ENCODE data around the gene FGGY.
"Not testable (repeated sequence)": the region's sequence is repeated elsewhere in the genome, so short reads cannot be mapped to it uniquely, and the experiment has no call there.

DNA sequence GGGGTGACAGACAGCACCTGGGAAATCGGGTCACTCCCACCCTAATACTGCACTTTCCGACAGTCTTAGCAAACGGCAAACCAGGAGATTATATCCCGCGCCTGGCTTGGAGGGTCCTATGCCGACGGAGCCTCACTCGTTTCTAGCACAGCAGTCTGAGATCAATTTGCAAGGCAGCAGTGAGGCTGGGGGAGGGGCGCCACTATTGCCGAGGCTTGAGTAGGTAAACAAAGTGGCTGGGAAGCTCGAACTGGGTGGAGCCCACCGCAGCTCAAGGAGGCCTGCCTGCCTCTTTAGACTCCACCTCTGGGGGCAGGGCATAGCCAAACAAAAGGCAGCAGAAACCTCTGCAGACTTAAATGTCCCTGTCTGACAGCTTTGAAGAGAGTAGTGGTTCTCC is 45.8 kb upstream of the FGGY start:
- TF ChIP-seq ZNF274 (IDR thresholded peaks at IDR 0.05; ENCODE audit: low read depth, low read length); YY1 (IDR thresholded peaks at IDR 0.05; ENCODE audit: insufficient read depth, insufficient read length); SUZ12 (IDR thresholded peaks at IDR 0.05; ENCODE audit: extremely low read depth, insufficient read depth, insufficient read length): not testable (repeated sequence)

Measured in NT2/D1 (cell line).